GM23248 (cell line): Measurements from ENCODE around the gene MYCL. TPM values are rescaled to one million over a fixed set of nuclear protein-coding genes. Genes with fewer than 3 reads are reported as not detected.

Experiments
- DNase-seq: peaks from one replicate; pipeline ENCODE4 v3.0.0-alpha.2; 2015
- H2AFZ ChIP-seq: fragments of 200-600 bp; sonication (generic); 2 replicates; pipeline ENCODE4 v1.6.1; 2016; ENCODE audit warnings: antibody characterized with exemption
- H3F3A ChIP-seq: fragments of 200-600 bp; sonication (generic); 2 replicates; pipeline ENCODE4 v1.6.1; 2016; ENCODE audit warnings: mild to moderate bottlenecking, antibody characterized with exemption, mixed run types; ENCODE audit not compliant: insufficient read depth
- H3K27ac ChIP-seq: fragments of 200-600 bp; sonication (generic); 2 replicates; pipeline ENCODE4 v1.5.1; 2016; ENCODE audit warnings: mild to moderate bottlenecking
- H3K27me3 ChIP-seq: fragments of 200-600 bp; sonication (generic); replicated peaks from 2 replicates; pipeline ENCODE4 v1.6.1; 2016; ENCODE audit warnings: mild to moderate bottlenecking; ENCODE audit not compliant: insufficient read depth
- H3K36me3 ChIP-seq: fragments of 200-600 bp; sonication (generic); 2 replicates; pipeline ENCODE4 v1.6.1; 2016; ENCODE audit warnings: low read depth, mild to moderate bottlenecking
- H3K4me1 ChIP-seq: fragments of 200-600 bp; sonication (generic); 2 replicates; pipeline ENCODE4 v1.6.1; 2016; ENCODE audit warnings: mild to moderate bottlenecking; ENCODE audit not compliant: insufficient read depth
- H3K4me2 ChIP-seq: fragments of 200-600 bp; sonication (generic); one replicate; pipeline ENCODE4 v1.6.1; 2016; ENCODE audit warnings: mild to moderate bottlenecking; ENCODE audit not compliant: unreplicated experiment
- H3K4me3 ChIP-seq: fragments of 200-600 bp; sonication (generic); 2 replicates; pipeline ENCODE4 v1.5.1; 2016; ENCODE audit warnings: mild to moderate bottlenecking
- H3K79me2 ChIP-seq: fragments of 200-600 bp; sonication (generic); 2 replicates; pipeline ENCODE4 v1.6.1; 2016; ENCODE audit warnings: mild to moderate bottlenecking; ENCODE audit not compliant: insufficient read depth
- H3K9ac ChIP-seq: fragments of 200-600 bp; sonication (generic); 2 replicates; pipeline ENCODE4 v1.6.1; 2016; ENCODE audit warnings: mild to moderate bottlenecking
- H3K9me2 ChIP-seq: fragments of 200-600 bp; sonication (generic); 2 replicates; pipeline ENCODE4 v1.6.1; 2016; ENCODE audit warnings: mixed run types, mild to moderate bottlenecking, moderate library complexity; ENCODE audit not compliant: insufficient read depth
- H3K9me3 ChIP-seq: fragments of 200-600 bp; sonication (generic); one replicate; pipeline ENCODE4 v1.6.1; 2017; ENCODE audit warnings: low read depth
- H4K20me1 ChIP-seq: fragments of 200-600 bp; sonication (generic); 2 replicates; pipeline ENCODE4 v1.6.0; 2016; ENCODE audit not compliant: insufficient read depth
- EZH2 ChIP-seq: fragments of 200-600 bp; sonication (generic); IDR thresholded peaks from 2 replicates; pipeline ENCODE4 v1.6.1; 2018; ENCODE audit warnings: antibody characterized with exemption, mild to moderate bottlenecking; ENCODE audit not compliant: insufficient read depth, poor library complexity, severe bottlenecking
- EZH2phosphoT487 ChIP-seq: fragments of 200-600 bp; sonication (generic); IDR thresholded peaks from 2 replicates; pipeline ENCODE4 v1.6.1; 2018; ENCODE audit warnings: antibody characterized with exemption, moderate library complexity, mild to moderate bottlenecking, low read depth; ENCODE audit not compliant: insufficient read depth
- WGBS, 2 experiments: methylation state at CpG; one replicate each; pipeline ENCODE4 v1.1.6; 2015 to 2017; ENCODE audit warnings: low lambda C conversion rate in 2 of 2, low coverage in 1 of 2; ENCODE audit errors: missing lambda C conversion rate in 2 of 2; 5-methylcytosine and 5-hydroxymethylcytosine counted together
- in situ Hi-C: fragments of 300-500 bp; cut with MboI; formaldehyde crosslinking; loops from 2 replicates; pipeline ENCODE4 v1.15.0; 2020
- polyA plus RNA-seq: library from polyadenylated mRNA; unstranded; fragments of >200 nt; fragmentation: Nextera tagmentation; extraction: Ambion mirVana; gene quantifications from 2 replicates; pipeline ENCODE4 v1.2.1, GENCODE V29; 2016
- total RNA-seq: library from RNA; depleted of rRNA; stranded (reverse); fragments of >200 nt; shearing (Covaris generic); gene quantifications from 2 replicates; pipeline ENCODE4 v1.2.3, GENCODE V29; 2014; rRNA removed

The MYCL gene
- total RNA-seq (0.32 TPM in 1 of 2 replicates, not detected in the other), polyA plus RNA-seq (0.34 TPM in 1 of 2 replicates, not detected in the other)

- H3K9ac ChIP-seq: peak within 1 kb of the TSS; percentile 48
These were observed at the start of gene MYCL for GRCh38 chr1:39901714-39902459. Gene MYCL (minus strand): TSS chr1:39901917. CDS start chr1:39901434, 483 bp downstream.

GRCh38 chr1:39949891-39950290 lies 48.2 kb upstream of the MYCL start:
- DNase-seq: no peak
- no peaks in the 10 kb centered on the region for H3F3A ChIP-seq
- WGBS, 2 experiments: 79% methylated on average over 2 of the region's 2 CpGs
- H3K9me2 ChIP-seq: no peaks in the 10 kb centered on the region
- H4K20me1 ChIP-seq: no peaks in the 10 kb centered on the region
- no peaks in the 10 kb centered on the region for H3K79me2 ChIP-seq
- H3K4me3 ChIP-seq: no peak overlapping the region
- in situ Hi-C loops: no loop called here
- no peaks in the 10 kb centered on the region for H3K9me3 ChIP-seq
- H3K27ac ChIP-seq: no peak overlapping the region
- no peak for TF ChIP-seq EZH2
- TF ChIP-seq EZH2phosphoT487: no peak
- H3K4me1 ChIP-seq: 0 out of 2 replicates have a peak, but pooled peaks cover 3% of the 10 kb centered on the region
- no peak overlapping the region for H3K9ac ChIP-seq
- no peak overlapping the region for H3K4me2 ChIP-seq
- H3K36me3 ChIP-seq: no peaks in the 10 kb centered on the region
- H2AFZ ChIP-seq: no peak overlapping the region
- no peaks in the 10 kb centered on the region; the same call in 1 of the 2 replicates for H3K27me3 ChIP-seq

More at GRCh38 chr1:39901714-39902459, at the start of gene MYCL:
- Histone ChIP-seq H3K4me2 (peak within 1 kb of the TSS; percentile 81), H3K9me3 (no peaks in the 10 kb centered on the region), H3F3A (no peaks in the 10 kb centered on the region), H3K4me3 (peak within 1 kb of the TSS; percentile 77), H2AFZ (peak within 1 kb of the TSS; percentile 92), H3K27ac (no peak within 1 kb of the TSS), H3K9me2 (no peaks in the 10 kb centered on the region), H4K20me1 (no peaks in the 10 kb centered on the region), H3K4me1 (peaks cover 2% of the 10 kb centered on the region; the same call in 1 of the 2 replicates), H3K27me3 (peaks cover 31% of the 10 kb centered on the region), H3K79me2 (no peaks in the 10 kb centered on the region), H3K36me3 (no peaks in the 10 kb centered on the region)
- in situ Hi-C loops: no loop called here
- 1 to 2% methylated on average over 54 to 89 of the region's 92 CpGs for WGBS, 2 experiments
- DNase-seq: peak; percentile 79
- TF ChIP-seq EZH2phosphoT487: no peak

GRCh38 chr1:39947260-39947659 lies 45.5 kb upstream of the MYCL start:
- Histone ChIP-seq H3K27ac (no peak overlapping the region), H3K79me2 (no peaks in the 10 kb centered on the region), H3K27me3 (no peaks in the 10 kb centered on the region; the same call in 1 of the 2 replicates), H3K9me2 (no peaks in the 10 kb centered on the region), H2AFZ (no peak overlapping the region), H3K9me3 (no peaks in the 10 kb centered on the region), H3K9ac (no peak overlapping the region), H3K4me3 (no peak overlapping the region), H3K36me3 (no peaks in the 10 kb centered on the region), H3K4me1 (no peaks in the 10 kb centered on the region), H4K20me1 (no peaks in the 10 kb centered on the region), H3K4me2 (no peak overlapping the region), H3F3A (no peaks in the 10 kb centered on the region)
- in situ Hi-C loops: no loop called here
- 64 to 70% methylated on average over 4 of the region's 4 CpGs for WGBS, 2 experiments
- no peak for DNase-seq
- no peak for TF ChIP-seq EZH2
- TF ChIP-seq EZH2phosphoT487: no peak

- H4K20me1 ChIP-seq: no peaks in the 10 kb centered on the region
- WGBS, 2 experiments: 81 to 83% methylated on average over 4 of the region's 4 CpGs
- no peak overlapping the region for H3K4me2 ChIP-seq
- no peaks in the 10 kb centered on the region for H3F3A ChIP-seq
- TF ChIP-seq EZH2 (no peak), EZH2phosphoT487 (no peak)
- H3K36me3 ChIP-seq: no peaks in the 10 kb centered on the region
- H3K79me2 ChIP-seq: no peaks in the 10 kb centered on the region
- H3K27ac ChIP-seq: no peak overlapping the region
- H3K27me3 ChIP-seq: no peaks in the 10 kb centered on the region; the same call in 1 of the 2 replicates
- no peaks in the 10 kb centered on the region for H3K9me3 ChIP-seq
- H3K9me2 ChIP-seq: no peaks in the 10 kb centered on the region
- H3K4me3 ChIP-seq: no peak overlapping the region
- no peak overlapping the region for H2AFZ ChIP-seq
- in situ Hi-C loops: no loop called here
- no peak for DNase-seq
- H3K4me1 ChIP-seq: no peaks in the 10 kb centered on the region
- no peak overlapping the region for H3K9ac ChIP-seq
These were observed 44.5 kb upstream of the MYCL start for GRCh38 chr1:39946216-39946615.
